ENCODE data around the gene STK38L. TPM values are rescaled to one million over a fixed set of nuclear protein-coding genes. Genes with fewer than 3 reads are reported as not detected.
A peak's percentile ranks its signal among the peaks of the same experiment; 100 is the strongest.

STK38L gene
- 19.6 and 33.2 TPM in 2 replicates for total RNA-seq (2014; rRNA removed; shearing (Covaris generic))

GRCh38 chr12:27243804-27244688, at the start of gene STK38L:
Gene STK38L, plus strand, starts transcription at chr12:27244286. Its CDS starts 53,435 bp downstream, at chr12:27297721.
- DNase-seq (ENCODE audit: low spot score) = peak; percentile 100

GRCh38 chr12:27194644-27195043, 49.4 kb upstream of the STK38L start:
- no peak for DNase-seq (ENCODE audit: low spot score)

- no peak for DNase-seq (ENCODE audit: low spot score)
Measured at GRCh38 chr12:27198036-27198435, 46.0 kb upstream of the STK38L start.

GRCh38 chr12:27199638-27200300, 44.3 kb upstream of the STK38L start:
- no peak for DNase-seq (ENCODE audit: low spot score)

GRCh38 chr12:27201169-27201568, 42.9 kb upstream of the STK38L start:
- no peak for DNase-seq (ENCODE audit: low spot score)

- DNase-seq (ENCODE audit: low spot score) = no peak
Measured at GRCh38 chr12:27206801-27207502, 37.1 kb upstream of the STK38L start.

- no peak for DNase-seq (ENCODE audit: low spot score)
Measured at GRCh38 chr12:27207615-27208413, 36.3 kb upstream of the STK38L start.

GRCh38 chr12:27208414-27208750, 35.7 kb upstream of the STK38L start:
- DNase-seq (ENCODE audit: low spot score) = no peak

- DNase-seq (ENCODE audit: low spot score) = no peak
Measured at GRCh38 chr12:27209257-27209910, 34.7 kb upstream of the STK38L start.

- DNase-seq (ENCODE audit: low spot score) = no peak
Measured at GRCh38 chr12:27210187-27210586, 33.9 kb upstream of the STK38L start.

- no peak for DNase-seq (ENCODE audit: low spot score)
Measured at GRCh38 chr12:27212861-27213260, 31.2 kb upstream of the STK38L start.

- DNase-seq (ENCODE audit: low spot score) = no peak
Measured at GRCh38 chr12:27213304-27213703, 30.8 kb upstream of the STK38L start.

- DNase-seq (ENCODE audit: low spot score) = no peak
Measured at GRCh38 chr12:27213830-27214787, 30.0 kb upstream of the STK38L start.

- DNase-seq (ENCODE audit: low spot score) = no peak
Measured at GRCh38 chr12:27217590-27217989, 26.5 kb upstream of the STK38L start.

- no peak for DNase-seq (ENCODE audit: low spot score)
Measured at GRCh38 chr12:27219693-27220054, 24.4 kb upstream of the STK38L start.

GRCh38 chr12:27220055-27220987, 23.8 kb upstream of the STK38L start:
- DNase-seq (ENCODE audit: low spot score) = no peak

- no peak for DNase-seq (ENCODE audit: low spot score)
Measured at GRCh38 chr12:27220988-27221345, 23.1 kb upstream of the STK38L start.

GRCh38 chr12:27221625-27222387, 22.3 kb upstream of the STK38L start:
- DNase-seq (ENCODE audit: low spot score) = no peak
